ENCODE data around the gene RDH12.

- TF ChIP-seq CTCF (IDR thresholded peaks at IDR 0.05; ENCODE audit: low read depth, low read length) (no peak), EZH2phosphoT487 (IDR thresholded peaks at IDR 0.05; ENCODE audit: low read depth) (no peak)
These were observed 38.1 kb upstream of the RDH12 start for GRCh38 chr14:67663633-67664032.

Data from OCI-LY3 (cell line).